H7 (cell line): Measurements from ENCODE around the gene RAD23A. TPM values are rescaled to one million over a fixed set of nuclear protein-coding genes. Genes with fewer than 3 reads are reported as not detected.

Source experiments
- DNase-seq: peaks from one replicate; pipeline ENCODE4 v3.0.0; 2012
- H3K27me3 ChIP-seq: 2 replicates; pipeline ENCODE4 v1.6.0; 2011; ENCODE audit warnings: mild to moderate bottlenecking, low read length; ENCODE audit not compliant: control insufficient read depth, insufficient read depth
- H3K36me3 ChIP-seq: replicated peaks from 2 replicates; pipeline ENCODE4 v1.5.1; 2011; ENCODE audit warnings: low read length; ENCODE audit not compliant: control insufficient read depth, insufficient read depth
- H3K4me3 ChIP-seq: 2 replicates; pipeline ENCODE4 v1.5.1; 2011; ENCODE audit warnings: low read depth, mild to moderate bottlenecking, control low read depth, low read length, moderate library complexity; ENCODE audit not compliant: insufficient read depth
- total RNA-seq: library from RNA; depleted of rRNA; stranded (reverse); fragments of >200 nt; shearing (Covaris generic); gene quantifications from 2 replicates; pipeline ENCODE4 v1.2.3, GENCODE V29; 2014

RAD23A gene
- total RNA-seq, 1 experiment from 2014 or later = 146 TPM

DNA sequence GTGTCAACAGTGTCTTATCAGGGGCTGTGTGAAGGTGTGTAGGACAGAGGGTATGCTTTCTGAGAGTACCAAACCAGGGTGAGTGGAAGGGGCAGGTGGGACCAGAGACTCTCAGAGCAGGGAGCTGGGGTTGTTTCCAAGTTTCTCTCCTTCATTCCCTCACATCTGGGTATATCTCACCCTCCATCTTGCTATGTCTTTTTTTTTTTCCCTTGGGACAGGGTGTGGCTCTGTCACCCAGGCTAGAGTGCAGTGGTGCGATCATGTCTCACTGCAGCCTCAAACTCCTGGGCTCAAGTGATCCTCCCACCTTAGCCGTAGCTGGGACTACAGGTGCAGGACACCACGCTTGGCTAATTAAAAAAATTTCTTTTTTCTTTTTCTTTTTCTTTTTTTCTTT, 34.3 kb downstream of the RAD23A start:
- no peak for DNase-seq
- Histone ChIP-seq H3K27me3 (peaks cover 11% of the 10 kb centered on the region), H3K4me3 (no peak overlapping the region), H3K36me3 (no peaks in the 10 kb centered on the region)

DNA sequence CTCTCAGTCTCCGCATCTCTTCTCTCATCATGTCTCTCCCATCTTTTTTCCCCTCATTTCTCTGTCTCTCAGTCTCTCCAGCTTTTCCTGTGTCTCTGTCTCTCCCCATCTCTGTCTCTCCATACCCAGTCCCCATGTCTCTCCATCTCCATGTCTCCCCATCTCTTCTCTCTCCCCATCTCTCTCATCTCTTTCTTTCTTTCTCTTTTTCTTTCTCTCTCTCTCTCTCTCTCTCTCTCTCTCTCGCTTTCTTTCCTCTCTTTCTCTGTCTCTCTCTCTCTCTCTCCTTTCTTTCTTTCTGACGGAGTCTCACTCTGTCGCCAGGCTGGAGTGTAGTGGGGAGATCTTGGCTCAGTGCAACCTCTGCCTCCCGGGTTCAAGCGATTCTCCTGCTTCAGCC, 37.0 kb downstream of the RAD23A start:
- Histone ChIP-seq H3K36me3 (no peaks in the 10 kb centered on the region), H3K4me3 (no peak overlapping the region), H3K27me3 (peaks cover 19% of the 10 kb centered on the region)
- no peak for DNase-seq

DNA sequence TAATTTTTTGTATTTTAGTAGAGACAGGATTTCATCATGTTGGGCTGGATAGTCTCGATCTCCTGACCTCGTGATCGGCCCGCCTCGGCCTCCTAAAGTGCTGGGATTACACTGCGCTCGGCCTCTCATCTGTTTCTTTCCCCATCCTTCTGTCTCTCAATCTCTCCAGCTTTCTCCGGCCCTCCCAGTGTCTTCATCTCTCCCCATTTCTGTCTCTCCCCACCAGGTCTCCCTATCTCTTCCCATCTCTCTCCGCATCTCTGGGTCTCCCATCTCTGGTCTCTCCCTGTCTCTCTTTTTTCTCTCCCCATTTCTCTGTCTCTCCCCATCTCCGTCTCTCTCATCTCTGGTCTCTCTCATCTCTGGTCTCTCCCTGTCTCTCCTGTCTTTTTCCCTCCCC, 37.4 kb downstream of the RAD23A start:
- Histone ChIP-seq H3K36me3 (no peaks in the 10 kb centered on the region), H3K27me3 (peaks cover 19% of the 10 kb centered on the region), H3K4me3 (peak overlapping the region; percentile 18; the same call in 1 of the 2 replicates)
- no peak for DNase-seq

DNA sequence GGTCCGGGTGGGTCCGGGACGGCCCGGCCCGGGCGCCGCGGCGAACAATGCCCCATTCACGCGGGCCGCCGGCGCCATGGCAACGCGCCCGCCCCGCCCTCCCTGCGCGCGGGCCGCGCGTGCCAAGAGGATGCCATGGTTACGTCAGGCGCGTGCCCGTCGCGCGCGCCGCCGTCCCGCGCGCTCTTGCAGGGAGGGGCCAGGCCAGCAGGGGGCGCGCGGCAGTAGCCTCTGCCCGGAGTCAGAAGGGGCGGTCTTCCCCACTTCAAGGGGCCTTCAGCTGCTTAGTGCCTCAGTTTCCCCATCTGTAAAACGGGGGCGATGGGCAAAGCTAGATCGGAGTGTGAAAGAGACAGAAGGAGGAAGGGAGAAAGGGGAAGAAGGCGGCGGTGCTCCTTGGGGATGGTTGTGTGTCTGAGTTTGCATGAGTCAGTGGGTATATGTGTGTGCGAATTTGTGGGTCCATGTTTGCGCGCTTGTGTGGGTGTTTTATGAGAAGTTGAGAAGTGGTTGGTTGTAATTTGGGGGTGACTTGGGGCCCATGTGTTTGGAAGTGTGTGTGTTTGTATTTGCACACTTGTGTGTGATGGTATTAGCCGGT, 38.0 kb downstream of the RAD23A start:
- Histone ChIP-seq H3K36me3 (no peaks in the 10 kb centered on the region), H3K4me3 (peak overlapping the region; percentile 18; the same call in 1 of the 2 replicates), H3K27me3 (peaks cover 19% of the 10 kb centered on the region)
- DNase-seq = peak; percentile 99

DNA sequence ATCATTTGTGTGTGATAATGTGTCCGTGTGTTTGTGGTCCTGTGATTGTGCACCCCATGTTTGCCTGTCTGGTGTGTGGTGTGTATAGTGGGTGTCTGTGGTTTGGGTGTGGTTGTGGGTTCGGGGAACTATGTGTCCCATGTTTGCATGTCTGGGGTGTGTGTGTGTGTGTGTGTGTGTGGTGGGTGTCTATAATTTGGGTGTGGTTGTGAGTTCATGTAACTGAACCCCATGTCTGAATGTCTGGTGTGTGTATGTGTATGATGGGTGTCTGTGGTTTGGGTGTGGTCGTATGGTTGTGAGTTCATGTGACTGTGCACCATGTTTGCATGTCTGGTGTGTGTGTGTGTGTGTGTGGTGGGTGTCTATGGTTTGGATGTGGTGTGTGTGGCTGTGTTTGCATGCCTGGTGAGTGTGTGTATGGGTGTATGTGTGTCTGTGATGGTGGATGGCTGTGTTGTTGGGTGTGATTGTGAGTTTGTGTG, 38.5 kb downstream of the RAD23A start:
- Histone ChIP-seq H3K36me3 (no peaks in the 10 kb centered on the region), H3K27me3 (peaks cover 19% of the 10 kb centered on the region), H3K4me3 (no peak overlapping the region)
- DNase-seq = no peak

DNA sequence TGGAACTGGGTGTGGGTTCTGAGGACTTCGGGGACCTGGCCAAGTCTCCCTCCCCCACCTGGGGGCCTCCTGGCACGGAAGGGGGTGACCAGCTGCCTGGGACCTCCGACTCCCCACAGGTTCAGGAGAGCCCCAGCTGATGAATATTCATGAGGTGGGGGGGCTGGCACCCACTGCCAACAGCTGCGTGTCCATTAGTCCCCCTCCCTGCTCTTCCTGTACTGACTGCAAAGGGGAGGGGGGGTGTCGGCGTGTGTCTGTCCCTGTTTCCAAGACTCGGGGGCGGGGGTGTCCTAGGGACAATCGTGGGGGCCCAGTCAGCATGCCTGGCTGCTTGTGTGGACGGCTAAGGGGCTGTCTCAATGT, 39.0 kb downstream of the RAD23A start:
- H3K4me3 ChIP-seq = no peak overlapping the region
- peaks cover 19% of the 10 kb centered on the region for H3K27me3 ChIP-seq
- DNase-seq = peak; percentile 59
- no peaks in the 10 kb centered on the region for H3K36me3 ChIP-seq

DNA sequence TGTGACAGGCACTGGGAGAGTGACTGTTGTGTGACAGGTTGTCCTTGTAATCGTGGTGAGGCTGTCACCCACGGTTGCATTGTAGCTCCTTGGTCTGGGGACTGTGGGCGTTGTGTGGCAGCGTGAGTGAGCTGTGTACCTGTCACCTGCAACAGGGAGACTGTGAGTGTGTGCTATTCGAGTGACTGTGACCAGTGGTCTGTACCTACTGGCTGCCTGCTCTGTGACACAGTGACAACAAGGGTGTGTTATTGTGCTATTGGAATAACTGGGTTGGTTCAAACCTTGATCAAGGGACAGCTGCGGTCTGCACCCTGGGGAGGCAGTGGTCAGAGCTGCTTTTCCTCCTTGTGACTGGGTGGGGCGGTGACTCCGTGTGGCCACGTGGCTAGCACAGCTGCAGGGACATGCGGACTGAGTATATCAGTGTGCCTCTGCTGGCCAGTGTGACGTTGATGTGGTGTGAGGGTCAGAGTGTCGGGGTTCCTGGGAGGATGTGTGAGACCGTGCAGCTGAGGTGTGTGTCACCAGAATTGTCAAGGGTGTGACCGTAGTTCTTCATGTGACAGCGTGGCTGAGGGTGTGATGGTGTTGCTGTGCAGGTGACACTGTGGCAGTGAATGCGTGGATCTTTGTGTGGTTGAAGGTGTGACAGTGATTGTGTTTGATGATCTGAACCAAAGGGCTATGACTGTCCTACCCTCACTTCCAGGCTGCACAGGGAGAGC, 39.6 kb downstream of the RAD23A start:
- H3K4me3 ChIP-seq = no peak overlapping the region
- DNase-seq = peak; percentile 50
- H3K36me3 ChIP-seq = no peaks in the 10 kb centered on the region
- peaks cover 24% of the 10 kb centered on the region for H3K27me3 ChIP-seq

DNA sequence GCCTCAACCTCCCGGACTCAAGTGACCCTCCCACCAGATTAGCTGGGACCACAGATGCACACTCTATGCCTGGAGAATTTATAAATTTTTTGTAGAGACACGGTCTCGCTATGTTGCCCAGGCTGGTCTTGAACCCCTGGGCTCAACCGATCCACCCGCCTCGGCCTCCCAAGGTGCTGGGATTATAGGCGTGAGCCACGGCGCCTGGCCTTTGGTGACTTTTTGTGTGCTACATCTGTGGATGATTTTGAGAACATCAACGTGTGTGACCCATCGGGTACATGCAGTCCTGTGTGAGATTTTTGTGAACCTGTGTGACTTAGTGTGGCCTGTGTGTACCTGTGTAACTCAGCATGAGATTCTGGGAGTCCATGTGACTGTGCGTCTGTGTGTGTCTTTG, 41.1 kb downstream of the RAD23A start:
- peaks cover 27% of the 10 kb centered on the region for H3K27me3 ChIP-seq
- no peak for DNase-seq
- H3K36me3 ChIP-seq = no peaks in the 10 kb centered on the region
- no peak overlapping the region for H3K4me3 ChIP-seq

DNA sequence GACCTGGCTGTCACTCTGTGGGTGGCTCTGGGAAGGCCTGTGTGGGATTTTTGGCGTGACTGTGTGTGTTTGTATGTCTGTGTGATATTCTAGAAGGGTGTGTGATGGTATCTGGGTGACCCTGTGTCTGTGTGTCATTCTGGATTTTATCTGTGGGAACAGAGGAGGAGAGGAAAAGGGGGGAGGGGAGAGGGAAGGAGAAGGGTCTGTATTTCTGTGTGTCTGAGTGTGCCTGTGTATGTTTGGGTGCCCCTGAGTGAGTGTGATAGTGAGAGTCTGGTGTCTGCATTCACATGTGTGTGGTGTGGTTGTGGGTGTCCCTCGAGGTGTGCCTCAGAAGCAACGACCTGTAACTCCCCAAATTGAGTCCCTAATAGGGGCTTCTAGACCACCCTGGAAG, 41.5 kb downstream of the RAD23A start:
- Histone ChIP-seq H3K27me3 (peaks cover 25% of the 10 kb centered on the region), H3K36me3 (no peaks in the 10 kb centered on the region)

DNA sequence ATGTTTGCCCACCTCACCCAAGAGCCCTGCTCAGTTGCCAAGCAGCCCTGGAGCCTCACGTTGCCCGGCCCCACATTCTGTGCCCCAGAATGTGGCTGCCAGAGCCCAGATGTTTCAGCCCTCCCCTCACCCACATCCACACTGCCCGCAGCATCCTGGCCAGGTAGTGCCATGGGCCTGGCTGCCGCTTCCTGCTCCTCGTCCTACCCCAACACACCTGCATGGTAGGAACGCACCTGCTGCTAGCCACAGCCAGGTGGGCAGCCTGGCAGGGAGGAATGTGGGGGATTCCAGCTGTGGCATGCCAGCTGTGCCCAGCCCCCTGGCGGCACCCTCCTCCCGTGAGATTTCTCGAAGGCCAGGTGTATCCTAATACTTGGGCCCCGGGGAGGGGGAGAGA, 42.1 kb downstream of the RAD23A start:
- Histone ChIP-seq H3K36me3 (no peaks in the 10 kb centered on the region), H3K27me3 (peaks cover 25% of the 10 kb centered on the region)
- DNase-seq = no peak

More for the DNA sequence above, 41.5 kb downstream of the RAD23A start:
- H3K4me3 ChIP-seq = no peak overlapping the region
- DNase-seq = no peak

DNA sequence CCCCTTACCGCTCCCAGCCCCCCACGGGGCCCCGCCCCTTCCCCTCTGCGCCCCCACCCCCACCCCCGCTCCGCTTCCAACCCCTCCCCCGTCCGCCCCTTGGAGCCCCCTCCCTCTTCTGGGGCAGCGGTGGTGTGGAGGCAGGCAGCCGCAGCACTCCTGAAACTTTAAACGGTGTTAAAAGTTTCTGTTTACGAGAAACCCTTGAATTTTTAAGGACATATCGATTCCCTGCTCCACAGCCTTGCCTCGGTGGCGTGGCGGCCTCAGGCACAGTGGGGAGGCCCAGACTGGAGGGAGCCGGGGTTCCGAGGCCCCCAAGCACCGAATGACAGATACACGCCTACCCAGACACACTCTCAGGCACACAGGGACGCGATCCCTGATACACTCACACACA, 44.8 kb downstream of the RAD23A start:
- DNase-seq = no peak
- Histone ChIP-seq H3K36me3 (no peaks in the 10 kb centered on the region), H3K27me3 (peaks cover 33% of the 10 kb centered on the region), H3K4me3 (no peak overlapping the region)

More for the DNA sequence above, 42.1 kb downstream of the RAD23A start:
- H3K4me3 ChIP-seq = no peak overlapping the region

DNA sequence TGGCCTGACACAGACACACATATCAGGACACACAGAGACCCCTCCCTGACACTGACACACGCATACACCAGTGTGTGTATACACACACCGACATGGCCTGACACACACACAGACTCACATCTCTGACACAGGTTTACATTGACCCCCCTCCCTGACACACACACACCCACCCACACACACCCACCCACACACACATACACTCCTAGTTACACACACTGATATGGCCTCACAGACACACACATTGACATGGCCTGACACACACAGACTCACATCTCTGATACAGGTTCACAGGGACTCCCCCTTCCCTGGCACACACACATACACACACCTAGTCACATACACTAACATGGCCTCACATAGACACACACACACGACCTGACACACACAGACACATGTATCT, 45.2 kb downstream of the RAD23A start:
- peaks cover 32% of the 10 kb centered on the region for H3K27me3 ChIP-seq
- no peaks in the 10 kb centered on the region for H3K36me3 ChIP-seq
- H3K4me3 ChIP-seq = no peak overlapping the region
- no peak for DNase-seq

DNA sequence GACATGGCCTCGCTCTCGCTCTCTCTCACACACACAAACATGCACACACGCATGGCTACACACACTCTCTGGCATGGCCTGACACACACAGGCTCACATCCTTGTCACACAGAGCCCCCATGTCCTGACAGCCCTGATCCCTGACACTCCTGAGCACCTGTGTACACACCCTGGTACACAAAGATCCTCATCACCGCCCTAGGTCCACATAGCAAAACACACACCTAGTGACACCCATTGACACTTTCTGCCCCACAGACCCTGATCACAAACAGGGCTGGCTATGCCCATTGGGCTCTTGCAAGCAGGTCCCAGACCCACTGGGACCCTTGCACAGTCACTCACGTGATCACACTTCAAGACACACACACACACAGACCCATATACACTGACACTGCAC, 45.6 kb downstream of the RAD23A start:
- DNase-seq = no peak
- Histone ChIP-seq H3K36me3 (no peaks in the 10 kb centered on the region), H3K27me3 (peaks cover 37% of the 10 kb centered on the region), H3K4me3 (no peak overlapping the region)

DNA sequence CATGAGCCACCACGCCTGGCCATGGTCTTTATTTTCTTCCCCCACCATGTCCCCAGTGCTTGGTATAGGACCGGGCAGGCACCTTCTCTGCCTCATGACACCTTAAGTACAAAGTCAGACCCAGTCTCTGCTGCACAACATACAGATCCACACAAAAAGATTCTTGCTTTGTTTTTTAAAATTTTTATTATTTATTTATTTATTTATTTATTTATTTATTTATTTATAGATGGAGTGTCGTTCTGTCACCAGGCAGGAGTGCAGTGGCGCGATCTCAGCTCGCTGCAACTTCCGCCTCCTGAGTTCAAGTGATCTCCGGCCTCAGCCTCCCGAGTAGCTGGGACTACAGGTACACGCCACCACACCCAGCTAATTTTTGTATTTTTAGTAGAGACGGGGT, 47.1 kb downstream of the RAD23A start:
- H3K36me3 ChIP-seq = no peaks in the 10 kb centered on the region
- H3K27me3 ChIP-seq = peaks cover 49% of the 10 kb centered on the region
- no peak overlapping the region for H3K4me3 ChIP-seq
- no peak for DNase-seq

DNA sequence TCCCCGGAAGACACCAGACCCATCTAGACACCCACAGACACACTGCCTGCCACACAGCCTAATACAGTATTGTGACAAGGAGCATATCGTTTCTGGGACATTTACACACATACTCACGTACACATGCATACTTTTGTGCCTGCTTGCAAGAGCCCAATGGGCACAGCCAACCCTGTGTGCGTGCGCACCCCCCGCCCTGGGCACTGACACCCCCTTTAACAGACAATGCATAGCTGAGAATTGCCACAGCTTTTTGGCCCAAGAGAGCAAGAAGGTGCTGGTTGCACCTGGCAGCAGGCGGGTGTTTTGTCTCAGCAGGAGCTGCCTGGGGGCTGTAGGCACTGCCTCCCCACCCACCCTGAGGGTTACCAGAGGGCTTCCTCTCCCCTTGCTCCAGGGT, 47.9 kb downstream of the RAD23A start:
- DNase-seq = no peak
- Histone ChIP-seq H3K36me3 (no peaks in the 10 kb centered on the region), H3K4me3 (no peak overlapping the region), H3K27me3 (peaks cover 57% of the 10 kb centered on the region)
